RWPE1 (cell line): ENCODE data around the gene ABL1.

Experiments
- CTCF ChIA-PET: fragments of 350-600 bp; sonication (Branson Sonifier 250); formaldehyde crosslinking; extraction: SDS; loops from one replicate; lab custom pipeline; 2021; lab: Yijun Ruan, JAX
- POLR2A ChIA-PET: fragments of 400-600 bp; formaldehyde crosslinking; extraction: SDS; loops from one replicate; lab custom pipeline; 2020; ENCODE audit warnings: antibody characterized with exemption; ENCODE audit not compliant: low non-redundant PET; lab: Yijun Ruan, JAX
- DNase-seq: peaks from one replicate; pipeline ENCODE4 v3.0.0; 2012; ENCODE audit warnings: low spot score
- H3K27ac ChIP-seq: fragments of 450-650 bp; 2 replicates; pipeline ENCODE4 v1.5.1; 2017
- CTCF ChIP-seq: fragments of 450-650 bp; conservative IDR thresholded peaks from 2 replicates; pipeline ENCODE4 v1.5.1; 2017; ENCODE audit warnings: low read depth, mild to moderate bottlenecking

ABL1 gene

GRCh38 chr9:130921989-130922892 lies 87.2 kb downstream of the ABL1 start:
- ChIA-PET POLR2A (no interaction called here), CTCF (interaction anchor here (0.5 to 1.0 kb wide), 4 partner anchors 9 to 652 kb away, joined by 3 to 4 read pairs (median 3); no protein-coding TSS in a partner anchor)
- DNase-seq = no peak
- TF ChIP-seq CTCF = no peak
- H3K27ac ChIP-seq = no peak overlapping the region

GRCh38 chr9:130922893-130923610 lies 88.0 kb downstream of the ABL1 start:
- no peak for TF ChIP-seq CTCF
- no peak for DNase-seq
- ChIA-PET CTCF (interaction anchor here (0.6 to 0.8 kb wide), 2 partner anchors 9 to 124 kb away, joined by 3 read pairs; no protein-coding TSS in a partner anchor), POLR2A (no interaction called here)
- H3K27ac ChIP-seq = no peak overlapping the region

GRCh38 chr9:130923611-130924447 lies 88.8 kb downstream of the ABL1 start:
- no peak for TF ChIP-seq CTCF
- ChIA-PET POLR2A (no interaction called here), CTCF (no interaction called here)
- DNase-seq = no peak
- H3K27ac ChIP-seq = no peak overlapping the region

GRCh38 chr9:130924448-130924788 lies 89.4 kb downstream of the ABL1 start:
- ChIA-PET POLR2A (no interaction called here), CTCF (no interaction called here)
- no peak for TF ChIP-seq CTCF
- DNase-seq = no peak
- H3K27ac ChIP-seq = no peak overlapping the region

- no peak overlapping the region for H3K27ac ChIP-seq
- POLR2A ChIA-PET = no interaction called here
- no peak for DNase-seq
- CTCF ChIA-PET = interaction anchor here (0.6 kb wide), 1 partner anchor 13 kb away, joined by 3 read pairs; no protein-coding TSS in a partner anchor
- no peak for TF ChIP-seq CTCF
Measured at GRCh38 chr9:130925050-130925678, 90.1 kb downstream of the ABL1 start.
